HG03520 (cell line): Measurements from ENCODE around the gene CALR3.
A peak's percentile ranks its signal among the peaks of the same experiment; 100 is the strongest.
"Not testable (repeated sequence)": the region's sequence is repeated elsewhere in the genome, so short reads cannot be mapped to it uniquely, and the experiment has no call there.

Source experiments
- ATAC-seq: cut with Tn5 transposase; IDR thresholded peaks from one replicate; pipeline ENCODE4 v1.9.1; 2021; ENCODE audit warnings: mild to moderate bottlenecking, moderate library complexity; ENCODE audit not compliant: unreplicated experiment

CALR3 gene

DNA sequence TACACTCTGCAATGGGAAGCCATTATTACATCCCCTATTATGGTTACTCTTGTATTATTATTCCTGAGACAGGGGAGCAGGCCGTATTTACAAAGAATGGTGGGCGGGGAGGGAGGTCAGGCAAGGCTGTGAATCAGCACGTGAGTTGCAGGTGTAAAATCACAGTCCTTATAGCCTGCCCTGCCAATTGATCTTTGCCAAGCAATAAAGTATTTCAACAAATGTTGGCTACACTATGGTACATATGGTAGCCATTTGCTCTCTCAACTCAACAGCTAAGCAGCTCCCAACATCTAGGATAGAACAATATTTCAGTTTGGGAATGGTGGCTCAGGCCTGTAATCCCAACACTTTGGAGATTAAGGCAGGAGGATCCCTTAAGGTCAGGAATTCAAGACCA, 36.3 kb downstream of the CALR3 start:
- ATAC-seq, result no peak

GRCh38 chr19:16458391-16459341, 37.3 kb downstream of the CALR3 start:
- no peak for ATAC-seq

DNA sequence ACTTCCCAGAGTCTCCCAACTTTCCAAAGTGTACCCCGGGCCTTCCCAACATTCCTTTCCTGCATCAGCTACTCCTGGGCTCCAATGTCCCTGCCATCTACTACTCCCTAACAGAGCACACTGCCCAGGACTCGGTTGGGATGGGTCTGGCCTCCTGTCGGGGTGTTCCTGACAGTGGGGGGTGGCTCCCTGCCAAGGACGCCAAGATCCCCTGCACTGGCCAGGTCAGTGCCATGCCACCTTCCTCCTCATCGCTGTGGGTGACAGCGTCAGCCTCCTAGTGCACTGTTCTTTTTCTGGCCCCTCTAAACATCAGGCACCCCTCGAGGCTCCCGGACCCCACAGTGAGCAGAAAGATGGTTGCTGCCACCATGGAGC, 38.0 kb downstream of the CALR3 start:
- ATAC-seq, result no peak

DNA sequence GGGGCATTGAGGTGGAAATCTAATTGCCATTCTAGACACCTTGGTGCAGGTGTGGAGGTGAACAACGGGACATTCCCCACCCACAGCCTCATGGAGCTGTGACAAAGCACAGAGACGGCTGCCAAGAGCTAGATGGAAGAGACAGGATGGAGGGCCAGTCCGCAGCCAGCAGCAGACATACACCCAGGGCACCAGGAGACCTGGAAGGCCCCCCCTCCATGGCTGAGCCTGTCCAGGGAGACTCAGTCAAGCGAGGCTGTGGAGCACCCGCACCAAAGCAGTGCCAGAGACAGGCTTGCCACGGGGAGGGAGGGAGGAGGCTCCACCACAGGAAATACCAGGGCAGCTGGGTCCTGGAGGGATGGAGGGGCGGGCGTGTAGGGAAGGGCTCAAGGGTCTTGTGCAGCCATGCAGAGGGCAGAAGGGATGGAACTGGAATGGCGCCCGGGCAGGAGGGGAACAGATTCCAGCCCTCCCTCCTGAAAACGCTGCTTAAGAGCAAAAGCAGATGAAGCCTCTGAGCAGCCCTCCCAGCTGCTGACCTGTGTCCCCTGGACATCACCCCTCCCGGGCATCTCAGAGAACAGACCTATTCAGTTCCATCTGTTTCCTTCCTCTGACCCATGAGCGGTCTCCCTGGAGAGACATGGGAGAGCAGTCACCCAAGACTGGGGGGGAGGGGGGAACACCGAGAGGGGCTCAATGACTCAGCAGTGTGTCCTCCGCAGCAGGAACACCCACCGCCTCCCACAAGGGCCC, 38.6 kb downstream of the CALR3 start:
- ATAC-seq, result no peak

DNA sequence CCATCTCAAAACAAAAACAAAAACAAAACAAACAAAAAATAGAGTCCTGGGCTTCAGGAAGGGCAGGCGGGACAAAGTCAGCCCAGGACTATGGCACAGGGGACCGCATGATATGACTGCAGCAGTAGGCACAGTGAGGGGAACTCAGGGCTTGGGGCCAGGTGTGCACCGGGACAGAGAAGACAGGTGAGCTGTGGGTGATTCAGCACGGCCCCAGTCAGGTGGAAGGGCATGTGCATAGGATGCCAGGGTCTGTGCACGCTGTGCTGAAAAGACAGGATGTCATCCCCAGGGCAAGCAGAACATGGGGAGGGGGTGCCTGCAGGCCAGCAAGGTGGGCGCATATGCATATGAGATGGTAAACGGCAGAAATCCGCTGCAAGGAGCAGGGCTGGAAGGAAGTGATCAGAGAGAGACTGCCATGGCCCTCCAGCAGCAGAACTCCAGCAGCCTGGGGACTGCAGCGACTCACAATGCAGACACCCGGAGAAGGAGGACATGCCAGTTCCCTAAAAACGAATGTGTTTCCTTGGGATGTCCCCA, 39.2 kb downstream of the CALR3 start:
- ATAC-seq, result no peak

- ATAC-seq, result no peak
Measured at GRCh38 chr19:16455489-16455888, 40.5 kb downstream of the CALR3 start.

GRCh38 chr19:16454351-16454918, 41.5 kb downstream of the CALR3 start:
- ATAC-seq, result no peak

- no peak for ATAC-seq
Measured at GRCh38 chr19:16452325-16452724, 43.6 kb downstream of the CALR3 start.

- peak; percentile 44 for ATAC-seq
Measured at GRCh38 chr19:16449330-16449961, 46.5 kb downstream of the CALR3 start.

GRCh38 chr19:16448872-16449271, 47.1 kb downstream of the CALR3 start:
- ATAC-seq, result not testable (repeated sequence)

GRCh38 chr19:16446724-16447368, 49.1 kb downstream of the CALR3 start:
- no peak for ATAC-seq

DNA sequence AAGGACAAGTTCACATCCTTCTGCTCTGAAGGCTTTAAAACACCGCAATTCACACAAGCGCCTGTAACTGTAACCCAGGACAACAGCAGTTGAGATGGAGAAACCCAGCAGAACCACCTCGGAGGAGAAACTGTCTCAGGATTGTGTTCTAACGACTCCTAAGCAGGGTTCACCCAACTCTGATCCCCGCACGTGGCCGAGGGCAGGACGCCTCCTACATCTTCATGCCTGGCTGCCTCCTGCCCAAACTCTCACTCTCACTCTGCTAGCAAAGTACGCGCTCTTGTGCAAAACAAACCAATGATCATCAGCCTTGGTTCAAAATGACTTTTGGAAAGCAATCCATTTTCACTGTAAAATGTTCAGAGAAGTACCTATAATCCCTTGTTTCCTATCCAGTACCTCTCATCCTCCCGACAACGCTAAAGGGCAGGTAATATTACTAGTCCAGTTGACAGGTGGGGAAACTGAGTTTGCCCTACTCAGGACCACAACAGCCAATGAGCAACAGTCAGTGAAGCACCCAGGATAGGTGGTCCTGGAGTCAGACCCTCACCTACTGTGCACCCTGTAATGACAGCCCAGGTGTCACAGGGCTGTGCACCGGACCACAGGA, 49.8 kb downstream of the CALR3 start:
- ATAC-seq, result no peak

- no peak for ATAC-seq
Measured at GRCh38 chr19:16445238-16446107, 50.5 kb downstream of the CALR3 start.

GRCh38 chr19:16444269-16444600, 51.7 kb downstream of the CALR3 start:
- ATAC-seq, result no peak

DNA sequence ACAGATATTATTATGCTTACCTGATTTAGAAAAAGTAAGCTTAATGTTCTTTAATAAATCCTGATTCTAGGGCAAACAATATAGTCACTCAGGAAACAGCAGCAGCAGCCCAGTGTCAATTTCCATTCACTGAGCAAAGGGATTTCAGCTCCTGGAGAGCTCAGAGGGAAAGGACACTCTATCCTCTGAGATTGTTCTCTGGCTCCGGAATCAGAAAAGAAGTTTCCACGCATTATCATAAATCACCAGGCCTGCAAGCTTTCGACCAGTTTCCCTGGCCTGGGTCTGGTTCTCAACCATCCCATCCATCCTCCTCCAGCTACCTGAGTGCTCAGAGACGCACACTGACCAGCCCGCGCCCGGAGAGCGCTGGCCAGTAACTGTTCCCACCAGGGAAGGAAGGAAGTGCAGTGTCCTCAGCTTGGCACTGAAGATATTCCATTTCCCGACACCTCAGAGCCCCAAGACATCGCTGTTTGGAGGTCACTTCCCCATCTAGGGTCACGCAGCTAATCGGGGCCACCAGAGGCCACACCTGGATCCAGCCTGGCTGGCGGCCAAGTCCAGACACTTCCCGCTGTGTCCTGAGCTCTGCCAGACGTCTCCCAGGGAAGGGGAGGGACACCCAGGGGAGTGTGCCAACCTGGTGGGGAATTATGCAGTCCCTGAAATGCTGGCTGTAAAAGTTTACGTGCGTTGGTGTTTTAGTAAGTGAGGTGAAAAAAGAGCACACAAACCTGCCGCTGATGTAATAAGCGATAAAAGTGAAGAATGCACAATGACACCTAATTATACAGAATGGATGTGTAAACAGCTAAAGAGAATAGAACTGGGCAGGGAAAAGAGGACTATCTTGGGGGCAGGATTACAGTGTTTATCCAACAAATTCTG, 53.3 kb downstream of the CALR3 start:
- no peak for ATAC-seq

DNA sequence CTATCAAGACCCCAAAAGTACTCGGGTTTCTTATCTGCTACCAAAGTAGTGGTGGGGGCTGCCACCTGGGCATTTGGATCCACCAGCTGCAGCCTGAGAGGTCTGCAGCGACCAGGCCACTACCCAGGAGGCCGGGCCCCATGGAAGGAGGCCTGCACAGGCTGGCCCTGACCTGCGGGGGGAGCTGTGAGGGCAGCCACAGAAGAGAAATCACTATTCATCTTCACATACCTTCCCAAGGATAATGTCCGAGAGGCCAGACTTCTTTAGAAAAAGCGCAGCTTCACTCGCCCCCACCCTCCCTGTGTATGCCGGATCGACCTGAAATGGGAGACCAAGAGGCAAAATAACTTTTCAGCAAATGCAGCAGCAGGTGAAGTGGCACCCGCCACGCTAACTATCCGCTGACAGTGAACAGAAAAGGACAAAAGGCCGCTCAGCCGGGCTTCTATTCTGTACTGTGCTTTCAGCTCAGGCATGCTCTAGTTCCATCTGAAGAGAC, 54.3 kb downstream of the CALR3 start:
- ATAC-seq, result no peak

GRCh38 chr19:16436780-16437332, 59.1 kb downstream of the CALR3 start:
- ATAC-seq, result no peak
